ENCODE data around the gene RPS6KA1.

DNA sequence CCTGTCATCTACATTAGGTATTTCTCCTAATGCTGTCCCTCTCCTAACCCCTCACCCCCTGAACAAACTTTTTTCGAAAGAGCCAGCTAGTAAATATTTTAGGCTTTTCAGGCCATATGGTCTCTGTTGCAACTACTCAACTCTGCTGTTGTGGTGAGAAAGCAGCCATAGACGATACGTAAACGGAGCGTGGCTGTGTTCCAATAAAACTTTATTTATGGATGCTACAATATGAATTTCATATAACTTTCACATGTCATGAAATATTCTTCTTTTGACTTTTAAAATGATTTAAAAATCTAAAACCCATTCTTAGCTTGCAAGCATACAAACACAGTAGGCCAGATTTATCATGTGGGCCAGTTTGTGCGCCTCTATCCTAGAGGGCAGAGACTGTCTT lies 11.2 kb upstream of the RPS6KA1 start:
- TF ChIP-seq, protein P1, sequence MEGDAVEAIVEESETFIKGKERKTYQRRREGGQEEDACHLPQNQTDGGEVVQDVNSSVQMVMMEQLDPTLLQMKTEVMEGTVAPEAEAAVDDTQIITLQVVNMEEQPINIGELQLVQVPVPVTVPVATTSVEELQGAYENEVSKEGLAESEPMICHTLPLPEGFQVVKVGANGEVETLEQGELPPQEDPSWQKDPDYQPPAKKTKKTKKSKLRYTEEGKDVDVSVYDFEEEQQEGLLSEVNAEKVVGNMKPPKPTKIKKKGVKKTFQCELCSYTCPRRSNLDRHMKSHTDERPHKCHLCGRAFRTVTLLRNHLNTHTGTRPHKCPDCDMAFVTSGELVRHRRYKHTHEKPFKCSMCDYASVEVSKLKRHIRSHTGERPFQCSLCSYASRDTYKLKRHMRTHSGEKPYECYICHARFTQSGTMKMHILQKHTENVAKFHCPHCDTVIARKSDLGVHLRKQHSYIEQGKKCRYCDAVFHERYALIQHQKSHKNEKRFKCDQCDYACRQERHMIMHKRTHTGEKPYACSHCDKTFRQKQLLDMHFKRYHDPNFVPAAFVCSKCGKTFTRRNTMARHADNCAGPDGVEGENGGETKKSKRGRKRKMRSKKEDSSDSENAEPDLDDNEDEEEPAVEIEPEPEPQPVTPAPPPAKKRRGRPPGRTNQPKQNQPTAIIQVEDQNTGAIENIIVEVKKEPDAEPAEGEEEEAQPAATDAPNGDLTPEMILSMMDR (IDR thresholded peaks at IDR 0.05): no peak
- TF ChIP-seq POLR2A (IDR thresholded peaks at IDR 0.05): no peak

All from testis (tissue), 2 donors.